GM23248 (cell line): Measurements from ENCODE around the gene PPP1R3C. TPM values are rescaled to one million over a fixed set of nuclear protein-coding genes. Genes with fewer than 3 reads are reported as not detected.
A peak's percentile ranks its signal among the peaks of the same experiment; 100 is the strongest.

Source experiments
- DNase-seq: peaks from one replicate; pipeline ENCODE4 v3.0.0-alpha.2; 2015
- H2AFZ ChIP-seq: fragments of 200-600 bp; sonication (generic); 2 replicates; pipeline ENCODE4 v1.6.1; 2016; ENCODE audit warnings: antibody characterized with exemption
- H3F3A ChIP-seq: fragments of 200-600 bp; sonication (generic); 2 replicates; pipeline ENCODE4 v1.6.1; 2016; ENCODE audit warnings: mild to moderate bottlenecking, antibody characterized with exemption, mixed run types; ENCODE audit not compliant: insufficient read depth
- H3K27ac ChIP-seq: fragments of 200-600 bp; sonication (generic); 2 replicates; pipeline ENCODE4 v1.5.1; 2016; ENCODE audit warnings: mild to moderate bottlenecking
- H3K27me3 ChIP-seq: fragments of 200-600 bp; sonication (generic); replicated peaks from 2 replicates; pipeline ENCODE4 v1.6.1; 2016; ENCODE audit warnings: mild to moderate bottlenecking; ENCODE audit not compliant: insufficient read depth
- H3K36me3 ChIP-seq: fragments of 200-600 bp; sonication (generic); 2 replicates; pipeline ENCODE4 v1.6.1; 2016; ENCODE audit warnings: low read depth, mild to moderate bottlenecking
- H3K4me1 ChIP-seq: fragments of 200-600 bp; sonication (generic); 2 replicates; pipeline ENCODE4 v1.6.1; 2016; ENCODE audit warnings: mild to moderate bottlenecking; ENCODE audit not compliant: insufficient read depth
- H3K4me2 ChIP-seq: fragments of 200-600 bp; sonication (generic); one replicate; pipeline ENCODE4 v1.6.1; 2016; ENCODE audit warnings: mild to moderate bottlenecking; ENCODE audit not compliant: unreplicated experiment
- H3K4me3 ChIP-seq: fragments of 200-600 bp; sonication (generic); 2 replicates; pipeline ENCODE4 v1.5.1; 2016; ENCODE audit warnings: mild to moderate bottlenecking
- H3K79me2 ChIP-seq: fragments of 200-600 bp; sonication (generic); 2 replicates; pipeline ENCODE4 v1.6.1; 2016; ENCODE audit warnings: mild to moderate bottlenecking; ENCODE audit not compliant: insufficient read depth
- H3K9ac ChIP-seq: fragments of 200-600 bp; sonication (generic); 2 replicates; pipeline ENCODE4 v1.6.1; 2016; ENCODE audit warnings: mild to moderate bottlenecking
- H3K9me2 ChIP-seq: fragments of 200-600 bp; sonication (generic); 2 replicates; pipeline ENCODE4 v1.6.1; 2016; ENCODE audit warnings: mixed run types, mild to moderate bottlenecking, moderate library complexity; ENCODE audit not compliant: insufficient read depth
- H3K9me3 ChIP-seq: fragments of 200-600 bp; sonication (generic); one replicate; pipeline ENCODE4 v1.6.1; 2017; ENCODE audit warnings: low read depth
- H4K20me1 ChIP-seq: fragments of 200-600 bp; sonication (generic); 2 replicates; pipeline ENCODE4 v1.6.0; 2016; ENCODE audit not compliant: insufficient read depth
- EZH2 ChIP-seq: fragments of 200-600 bp; sonication (generic); IDR thresholded peaks from 2 replicates; pipeline ENCODE4 v1.6.1; 2018; ENCODE audit warnings: antibody characterized with exemption, mild to moderate bottlenecking; ENCODE audit not compliant: insufficient read depth, poor library complexity, severe bottlenecking
- EZH2phosphoT487 ChIP-seq: fragments of 200-600 bp; sonication (generic); IDR thresholded peaks from 2 replicates; pipeline ENCODE4 v1.6.1; 2018; ENCODE audit warnings: antibody characterized with exemption, moderate library complexity, mild to moderate bottlenecking, low read depth; ENCODE audit not compliant: insufficient read depth
- WGBS, 2 experiments: methylation state at CpG; one replicate each; pipeline ENCODE4 v1.1.6; 2015 to 2017; ENCODE audit warnings: low lambda C conversion rate in 2 of 2, low coverage in 1 of 2; ENCODE audit errors: missing lambda C conversion rate in 2 of 2; 5-methylcytosine and 5-hydroxymethylcytosine counted together
- in situ Hi-C: fragments of 300-500 bp; cut with MboI; formaldehyde crosslinking; loops from 2 replicates; pipeline ENCODE4 v1.15.0; 2020
- polyA plus RNA-seq: library from polyadenylated mRNA; unstranded; fragments of >200 nt; fragmentation: Nextera tagmentation; extraction: Ambion mirVana; gene quantifications from 2 replicates; pipeline ENCODE4 v1.2.1, GENCODE V29; 2016
- total RNA-seq: library from RNA; depleted of rRNA; stranded (reverse); fragments of >200 nt; shearing (Covaris generic); gene quantifications from 2 replicates; pipeline ENCODE4 v1.2.3, GENCODE V29; 2014

PPP1R3C gene
- total and polyA plus RNA-seq, 2 experiments from 2014 or later = 99.9 to 193 TPM

GRCh38 chr10:91605968-91606367 lies 26.9 kb downstream of the PPP1R3C start:
- Histone ChIP-seq H3K9me3 (no peaks in the 10 kb centered on the region), H3K36me3 (no peaks in the 10 kb centered on the region), H4K20me1 (no peaks in the 10 kb centered on the region), H3K4me2 (no peak overlapping the region), H3K4me3 (no peak overlapping the region), H3K27me3 (no peaks in the 10 kb centered on the region), H3K4me1 (peaks cover 66% of the 10 kb centered on the region), H3K27ac (peak overlapping the region; percentile 82), H3K9me2 (no peaks in the 10 kb centered on the region), H3K79me2 (no peaks in the 10 kb centered on the region), H3F3A (peaks cover 77% of the 10 kb centered on the region), H3K9ac (no peak overlapping the region), H2AFZ (no peak overlapping the region)
- TF ChIP-seq EZH2 = no peak
- TF ChIP-seq EZH2phosphoT487 = no peak
- in situ Hi-C loops = no loop called here
- DNase-seq = no peak

GRCh38 chr10:91604553-91605534 lies 28.0 kb downstream of the PPP1R3C start:
- H3K9me2 ChIP-seq = no peaks in the 10 kb centered on the region; the same call in 1 of the 2 replicates
- H3K9me3 ChIP-seq = no peaks in the 10 kb centered on the region
- peak overlapping the region; percentile 41 for H3K9ac ChIP-seq
- no peaks in the 10 kb centered on the region for H3K79me2 ChIP-seq
- no peaks in the 10 kb centered on the region for H3K36me3 ChIP-seq
- H3F3A ChIP-seq = peaks cover 67% of the 10 kb centered on the region
- 77 to 81% methylated on average over 3 of the region's 3 CpGs for WGBS, 2 experiments
- peaks cover 55% of the 10 kb centered on the region for H3K4me1 ChIP-seq
- H3K27ac ChIP-seq = peak overlapping the region; percentile 82
- in situ Hi-C loops = no loop called here
- H3K4me2 ChIP-seq = peak overlapping the region; percentile 64
- peak; percentile 76 for DNase-seq
- no peaks in the 10 kb centered on the region for H4K20me1 ChIP-seq
- no peak for TF ChIP-seq EZH2
- no peak for TF ChIP-seq EZH2phosphoT487
- H3K4me3 ChIP-seq = peak overlapping the region; percentile 1; the same call in 1 of the 2 replicates
- H2AFZ ChIP-seq = 0 out of 2 replicates have a peak overlapping the region, but pooled peaks have one; percentile 13
- no peaks in the 10 kb centered on the region for H3K27me3 ChIP-seq

DNA sequence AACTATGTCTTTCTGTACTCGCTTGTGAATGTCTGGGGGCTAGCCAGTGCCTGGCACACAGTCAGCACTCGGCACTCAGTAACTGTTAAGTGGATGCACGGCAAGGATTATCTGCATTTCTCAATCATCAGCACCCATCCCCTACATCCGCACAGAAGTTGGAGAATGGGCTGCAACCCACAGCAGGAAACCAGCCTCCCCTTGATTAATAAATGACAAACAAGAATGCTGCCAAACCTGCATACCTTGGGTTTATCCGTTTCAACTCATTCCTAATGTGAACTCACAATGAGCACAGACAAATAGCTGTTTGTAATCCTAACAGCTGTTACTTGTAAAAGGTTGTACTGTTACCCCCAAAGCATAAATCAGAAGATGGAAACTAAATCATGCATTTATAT lies 28.9 kb downstream of the PPP1R3C start:
- no peaks in the 10 kb centered on the region for H4K20me1 ChIP-seq
- no peaks in the 10 kb centered on the region for H3K79me2 ChIP-seq
- 0 out of 2 replicates have a peak overlapping the region, but pooled peaks have one; percentile 1 for H3K4me3 ChIP-seq
- peak overlapping the region; percentile 64 for H3K4me2 ChIP-seq
- H3F3A ChIP-seq = peaks cover 59% of the 10 kb centered on the region
- no peaks in the 10 kb centered on the region; the same call in 1 of the 2 replicates for H3K9me2 ChIP-seq
- peak overlapping the region; percentile 82 for H3K27ac ChIP-seq
- H2AFZ ChIP-seq = no peak overlapping the region
- no peaks in the 10 kb centered on the region for H3K9me3 ChIP-seq
- H3K4me1 ChIP-seq = peaks cover 54% of the 10 kb centered on the region
- in situ Hi-C loops = no loop called here
- 0 out of 2 replicates have a peak overlapping the region, but pooled peaks have one; percentile 41 for H3K9ac ChIP-seq
- 46 to 48% methylated on average over 5 of the region's 5 CpGs for WGBS, 2 experiments
- H3K36me3 ChIP-seq = no peaks in the 10 kb centered on the region
- no peak for DNase-seq
- TF ChIP-seq EZH2phosphoT487 (no peak), EZH2 (no peak)
- no peaks in the 10 kb centered on the region for H3K27me3 ChIP-seq

GRCh38 chr10:91602868-91603568 lies 29.9 kb downstream of the PPP1R3C start:
- Histone ChIP-seq H3K4me2 (no peak overlapping the region), H3K4me3 (no peak overlapping the region), H3K9me3 (no peaks in the 10 kb centered on the region), H3K9me2 (no peaks in the 10 kb centered on the region; the same call in 1 of the 2 replicates), H3F3A (peaks cover 59% of the 10 kb centered on the region), H3K4me1 (peaks cover 54% of the 10 kb centered on the region), H3K27ac (no peak overlapping the region), H3K36me3 (no peaks in the 10 kb centered on the region), H3K79me2 (no peaks in the 10 kb centered on the region), H3K27me3 (no peaks in the 10 kb centered on the region), H2AFZ (no peak overlapping the region), H4K20me1 (no peaks in the 10 kb centered on the region), H3K9ac (no peak overlapping the region)
- in situ Hi-C loops = no loop called here
- 96 to 98% methylated on average over 4 of the region's 4 CpGs for WGBS, 2 experiments
- no peak for DNase-seq
- TF ChIP-seq EZH2phosphoT487 (no peak), EZH2 (no peak)
